H1 (cell line): Measurements from ENCODE around the gene ILF3. TPM values are rescaled to one million over a fixed set of nuclear protein-coding genes. Genes with fewer than 3 reads are reported as not detected.
A peak's percentile ranks its signal among the peaks of the same experiment; 100 is the strongest.

ENCODE experiments used
- CTCF ChIA-PET: fragments of 300-600 bp; sonication (Branson Sonifier 250); formaldehyde crosslinking; loops from one replicate; lab custom pipeline; 2021; ENCODE audit not compliant: partially characterized antibody; lab: Charles Lee
- POLR2A ChIA-PET: fragments of 300-600 bp; sonication (Branson Sonifier 250); formaldehyde crosslinking; loops from one replicate; lab custom pipeline; 2021; ENCODE audit warnings: inconsistent platforms; ENCODE audit not compliant: partially characterized antibody; lab: Charles Lee
- DNase-seq, 2 experiments: peaks; one replicate each; pipeline versions ENCODE4 v3.0.0 to v3.0.0-alpha.2; 2010 to 2022; ENCODE audit warnings: low spot score in 2 of 2, low read depth in 1 of 2, mixed read lengths in 1 of 2
- FAIRE-seq: peaks from 2 replicates; lab custom pipeline; 2011; peaks lifted over from hg19 to GRCh38; lab: Jason Lieb, UNC
- H2AFZ ChIP-seq: 2 replicates; pipeline ENCODE4 v1.8.1; 2012; ENCODE audit warnings: low read length, inconsistent platforms
- H2AK5ac ChIP-seq: 2 replicates; pipeline ENCODE4 v1.6.1; 2013; ENCODE audit warnings: low read depth, low read length
- H2BK120ac ChIP-seq: replicated peaks from 2 replicates; pipeline ENCODE3; 2013; ENCODE audit warnings: low read depth, low read length, inconsistent platforms
- H2BK12ac ChIP-seq: 2 replicates; pipeline ENCODE4 v1.6.1; 2013; ENCODE audit warnings: low read depth, low read length
- H2BK15ac ChIP-seq: 2 replicates; pipeline ENCODE4 v1.6.1; 2013; ENCODE audit warnings: low read length
- H2BK20ac ChIP-seq: 2 replicates; pipeline ENCODE4 v1.6.1; 2013; ENCODE audit warnings: low read length
- H2BK5ac ChIP-seq: 2 replicates; pipeline ENCODE4 v1.6.1; 2013; ENCODE audit warnings: low read depth, low read length
- H3K14ac ChIP-seq: 2 replicates; pipeline ENCODE4 v1.6.1; 2013; ENCODE audit warnings: inconsistent platforms; ENCODE audit not compliant: insufficient read length
- H3K18ac ChIP-seq: 2 replicates; pipeline ENCODE4 v1.6.1; 2013; ENCODE audit warnings: low read length; ENCODE audit errors: extremely low read depth
- H3K23ac ChIP-seq: 2 replicates; pipeline ENCODE4 v1.6.1; 2013; ENCODE audit warnings: inconsistent platforms; ENCODE audit not compliant: insufficient read length
- H3K23me2 ChIP-seq: 2 replicates; pipeline ENCODE4 v1.6.1; 2013; ENCODE audit warnings: low read depth, low read length
- H3K27ac ChIP-seq: 2 replicates; pipeline ENCODE4 v1.6.1; 2011; ENCODE audit warnings: low read depth, low read length, inconsistent platforms
- H3K27me3 ChIP-seq, 4 experiments: replicated peaks in 1 of 4; 1 replicate in 1 of 4; 2 replicates in 3 of 4; pipeline versions ENCODE4 v1.6.1 to v1.8.1; 2011 to 2013; ENCODE audit warnings: low read length in 3 of 4, mild to moderate bottlenecking in 3 of 4, inconsistent platforms in 2 of 4, mixed read lengths in 2 of 4, moderate library complexity in 1 of 4; ENCODE audit not compliant: control insufficient read depth in 3 of 4, insufficient read depth in 3 of 4; ENCODE audit errors: extremely low read depth in 1 of 4
- H3K36me3 ChIP-seq, 4 experiments: 2 replicates each; pipeline versions ENCODE4 v1.6.1 to v1.8.1; 2011 to 2013; ENCODE audit warnings: mild to moderate bottlenecking in 4 of 4, low read length in 3 of 4, moderate library complexity in 2 of 4, control low read depth in 1 of 4, inconsistent platforms in 1 of 4; ENCODE audit not compliant: insufficient read depth in 4 of 4, control insufficient read depth in 2 of 4
- H3K4ac ChIP-seq: replicated peaks from 2 replicates; pipeline ENCODE3; 2013; ENCODE audit warnings: low read length, low read depth, mixed read lengths, inconsistent platforms; ENCODE audit not compliant: insufficient read length
- H3K4me1 ChIP-seq, 4 experiments: replicated peaks in 1 of 4; 1 replicate in 1 of 4; 2 replicates in 3 of 4; pipeline versions ENCODE4 v1.6.1 to v1.8.1; 2011 to 2013; ENCODE audit warnings: low read length in 3 of 4, inconsistent platforms in 2 of 4, mixed read lengths in 1 of 4; ENCODE audit not compliant: insufficient read depth in 4 of 4, control insufficient read depth in 3 of 4
- H3K4me2 ChIP-seq, 2 experiments: 2 replicates each; pipeline versions ENCODE4 v1.6.1 to v1.8.1; 2011 to 2013; ENCODE audit warnings: low read depth in 2 of 2, low read length in 2 of 2, control low read depth in 1 of 2, inconsistent platforms in 1 of 2, mild to moderate bottlenecking in 1 of 2; ENCODE audit not compliant: insufficient read depth in 1 of 2
- H3K4me3 ChIP-seq, 4 experiments: fragments of 200-600, 300-600 bp in 1 of 4; sonication (generic), shearing (Covaris generic), sonication (Bioruptor Twin) in 1 of 4; 2 replicates each; pipeline versions ENCODE4 v1.5.1 to v1.8.1; 2011 to 2016; ENCODE audit warnings: low read length in 4 of 4, low read depth in 3 of 4, control low read depth in 2 of 4, inconsistent platforms in 2 of 4, mild to moderate bottlenecking in 2 of 4, mixed read lengths in 1 of 4, moderate library complexity in 1 of 4; ENCODE audit not compliant: insufficient read depth in 2 of 4; ENCODE audit errors: extremely low read depth in 1 of 4
- H3K56ac ChIP-seq: replicated peaks from 2 replicates; pipeline ENCODE3; 2013; ENCODE audit warnings: low read depth, mild to moderate bottlenecking, mixed read lengths, low read length, inconsistent platforms; ENCODE audit not compliant: insufficient read length
- H3K79me1 ChIP-seq: 2 replicates; pipeline ENCODE4 v1.6.1; 2013; ENCODE audit warnings: low read depth, low read length, control low read depth
- H3K79me2 ChIP-seq, 2 experiments: 2 replicates each; pipeline versions ENCODE4 v1.6.1 to v1.8.1; 2012 to 2013; ENCODE audit warnings: low read length in 2 of 2, mild to moderate bottlenecking in 2 of 2, inconsistent platforms in 1 of 2; ENCODE audit not compliant: insufficient read depth in 2 of 2, control insufficient read depth in 1 of 2
- H3K9ac ChIP-seq, 4 experiments: replicated peaks in 1 of 4; 1 replicate in 1 of 4; 2 replicates in 3 of 4; pipeline versions ENCODE4 v1.6.1 to v1.8.1; 2011 to 2013; ENCODE audit warnings: low read depth in 3 of 4, low read length in 3 of 4, control low read depth in 2 of 4, mild to moderate bottlenecking in 2 of 4, moderate library complexity in 2 of 4, inconsistent platforms in 1 of 4; ENCODE audit errors: extremely low read depth in 1 of 4
- H3K9me3 ChIP-seq, 2 experiments: 2 replicates each; pipeline versions ENCODE4 v1.6.1 to v1.8.1; 2012 to 2013; ENCODE audit warnings: mild to moderate bottlenecking in 2 of 2, moderate library complexity in 2 of 2, control low read depth in 1 of 2, inconsistent platforms in 1 of 2, low read depth in 1 of 2, low read length in 1 of 2, mixed read lengths in 1 of 2; ENCODE audit not compliant: insufficient read depth in 2 of 2
- H4K20me1 ChIP-seq, 2 experiments: replicated peaks in 1 of 2; 2 replicates each; pipeline versions ENCODE3 to v1.8.1; 2011 to 2013; ENCODE audit warnings: inconsistent platforms in 2 of 2, low read length in 2 of 2, mild to moderate bottlenecking in 1 of 2; ENCODE audit not compliant: insufficient read depth in 2 of 2, control insufficient read depth in 1 of 2
- H4K5ac ChIP-seq: 2 replicates; pipeline ENCODE4 v1.6.1; 2013; ENCODE audit warnings: low read length, low read depth, mixed read lengths, inconsistent platforms; ENCODE audit not compliant: insufficient read length
- H4K8ac ChIP-seq: 2 replicates; pipeline ENCODE4 v1.8.0; 2013; ENCODE audit warnings: mild to moderate bottlenecking, moderate library complexity, low read length, inconsistent platforms; ENCODE audit not compliant: insufficient read depth; ENCODE audit errors: extremely low read depth
- H4K91ac ChIP-seq: replicated peaks from 2 replicates; pipeline ENCODE3; 2013; ENCODE audit warnings: low read length, mixed read lengths, inconsistent platforms; ENCODE audit not compliant: insufficient read length
- EGR1 ChIP-seq: IDR thresholded peaks from 2 replicates; pipeline ENCODE4 v1.6.1; 2011; ENCODE audit warnings: low read depth, low read length, borderline replicate concordance
- HDAC6 ChIP-seq: IDR thresholded peaks from one replicate; pipeline ENCODE4 v1.7.1; 2012; ENCODE audit warnings: low read depth, mild to moderate bottlenecking, inconsistent platforms, low read length, moderate library complexity
- JUN ChIP-seq: IDR thresholded peaks from 2 replicates; pipeline ENCODE4 v1.6.1; 2011; ENCODE audit warnings: low read depth, mild to moderate bottlenecking, improper control_type of control experiment, low read length
- JUND ChIP-seq: IDR thresholded peaks from 2 replicates; pipeline ENCODE4 v1.6.1; 2011; ENCODE audit warnings: mild to moderate bottlenecking, improper control_type of control experiment, low read length
- KDM5A ChIP-seq: fragments of 200-600 bp; IDR thresholded peaks from 2 replicates; pipeline ENCODE4 v1.7.1; 2012; ENCODE audit warnings: mild to moderate bottlenecking, low read length, inconsistent platforms, mixed read lengths
- POLR2A ChIP-seq, 2 experiments: IDR thresholded peaks; 1 replicate in 1 of 2; 2 replicates in 1 of 2; pipeline ENCODE4 v1.6.1; 2011; ENCODE audit warnings: low read depth in 2 of 2, low read length in 2 of 2, mild to moderate bottlenecking in 2 of 2; ENCODE audit errors: control extremely low read depth in 1 of 2
- SIN3A ChIP-seq, 2 experiments: IDR thresholded peaks in 1 of 2; conservative IDR thresholded peaks in 1 of 2; 2 replicates each; pipeline ENCODE4 v1.6.1; 2011 to 2012; ENCODE audit warnings: low read length in 2 of 2, improper control_type of control experiment in 1 of 2, low read depth in 1 of 2, mild to moderate bottlenecking in 1 of 2
- WGBS, 2 experiments: shearing (Covaris generic) in 1 of 2; methylation state at CpG; one replicate each; pipeline versions ENCODE4 v1.1.6 to v1.1.7; 2013 to 2015; ENCODE audit warnings: low lambda C conversion rate in 2 of 2, mixed read lengths in 2 of 2, inconsistent platforms in 1 of 2, low coverage in 1 of 2, missing lambda C conversion rate in 1 of 2; ENCODE audit not compliant: insufficient replicate concordance in 2 of 2, insufficient coverage in 1 of 2, insufficient read length in 1 of 2; ENCODE audit errors: extremely low coverage in 1 of 2, missing lambda C conversion rate in 1 of 2; 5-methylcytosine and 5-hydroxymethylcytosine counted together
- polyA plus RNA-seq, 7 experiments: library from polyadenylated mRNA; depleted of rRNA in 3 of 7; stranded (reverse) in 5 of 7; unstranded in 2 of 7; fragments of >200 nt in 5 of 7; fragments of 200-250 nt in 2 of 7; gene quantifications; 1 replicate in 5 of 7; 2 replicates in 1 of 7; 4 replicates in 1 of 7; pipeline versions ENCODE4 v1.2.1 to v1.2.3, GENCODE V29; 2011 to 2013; ENCODE audit warnings: missing spikeins in 2 of 7, mixed read lengths in 2 of 7
- total RNA-seq: library from RNA; stranded (reverse); fragmentation: NEBNext Ultra II Directional; extraction: Animal tissue kit (Norgen Biotek cat#: 25700); gene quantifications from 2 replicates; pipeline ENCODE4 v1.2.1, GENCODE V29; 2021
- TF ChIP-seq, protein P1 (sequence below): IDR thresholded peaks from 2 replicates; pipeline ENCODE4 v1.6.1; 2012; ENCODE audit warnings: low read length, inconsistent platforms

The ILF3 gene
- total and polyA plus RNA-seq, 2 of the 8 experiments (the other 6 are each of a cell fraction or from before 2014, with no cell fraction given): 291 to 695 TPM

DNA sequence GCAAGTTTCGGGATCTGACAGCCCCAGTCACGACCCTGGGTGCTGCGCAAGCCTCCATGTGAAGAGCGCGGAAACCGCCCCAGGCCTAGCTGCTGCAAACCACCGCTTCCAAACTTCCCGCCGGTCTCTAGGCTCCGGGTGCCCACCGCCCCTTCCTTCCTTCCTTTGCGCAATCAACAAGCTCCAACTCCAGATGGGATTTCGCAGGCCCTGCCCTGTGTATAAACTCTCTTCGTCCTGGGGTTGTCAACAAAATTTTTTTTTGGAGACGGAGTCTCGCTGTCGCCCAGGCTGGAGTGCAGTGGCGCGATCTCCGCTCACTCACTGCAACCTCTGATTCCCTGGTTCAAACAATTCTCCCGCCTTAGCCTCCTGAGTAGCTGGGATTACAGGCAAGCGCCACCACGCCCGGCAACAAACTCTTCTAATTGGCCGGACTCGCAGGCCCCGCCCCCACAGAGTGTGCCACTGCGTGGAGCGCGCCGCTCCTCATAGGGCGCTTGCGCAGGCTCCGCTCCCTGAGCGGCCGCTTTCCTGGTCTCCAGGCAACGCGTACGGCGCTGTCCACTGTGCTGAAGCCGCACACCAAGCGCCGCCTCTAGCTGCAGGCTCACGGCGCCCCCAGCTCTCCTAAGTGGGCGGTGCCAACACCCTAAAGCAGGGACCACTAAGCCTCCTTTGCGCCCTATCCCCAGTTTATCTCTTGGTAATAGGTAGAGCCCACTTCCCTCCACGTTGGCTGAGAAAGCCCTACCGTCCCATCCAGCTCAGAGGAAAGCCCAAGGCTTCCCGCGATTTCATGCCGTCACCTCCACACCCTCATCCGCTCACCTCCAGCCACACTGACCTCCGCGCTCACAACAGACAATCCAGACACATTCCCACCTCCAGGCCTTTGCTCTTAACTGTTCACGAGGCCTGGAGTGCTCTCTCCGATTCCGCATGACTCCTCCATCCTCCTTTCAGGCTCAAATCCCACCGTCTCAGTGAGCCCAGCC, 41.6 kb downstream of the ILF3 start:
- peak; percentile 7 for FAIRE-seq
- no peak overlapping the region for H3K23ac ChIP-seq
- no peak overlapping the region for H2BK12ac ChIP-seq
- no peaks in the 10 kb centered on the region for H3K9me3 ChIP-seq
- H3K36me3 ChIP-seq: peaks cover 9 to 19% (median 11%) of the 10 kb centered on the region in 4 experiments
- peak overlapping the region; percentile 26 to 65 for H3K4me2 ChIP-seq
- H4K91ac ChIP-seq: no peak overlapping the region
- no peak overlapping the region for H3K27ac ChIP-seq
- H2BK5ac ChIP-seq: no peak overlapping the region
- peak overlapping the region in 3 of 4 experiments; percentile 19 to 49 (median 34); a peak in 6 of 8 replicates for H3K4me3 ChIP-seq
- DNase-seq: peak; percentile 94 to 96
- H3K23me2 ChIP-seq: peaks cover 2% of the 10 kb centered on the region; the same call in 1 of the 2 replicates
- H4K5ac ChIP-seq: no peak overlapping the region
- ChIA-PET POLR2A (interaction anchor here (0.9 to 59.0 kb wide), 7 partner anchors 4 to 154 kb away, joined by 3 to 1874 read pairs (median 6); partner anchors contain the start of genes DNM2, ILF3 and QTRT1), CTCF (interaction anchor here (0.6 to 7.6 kb wide), 9 partner anchors 23 to 292 kb away, joined by 3 to 64 read pairs (median 4); no protein-coding TSS in a partner anchor)
- 0 out of 2 replicates have a peak, but pooled peaks cover 6% of the 10 kb centered on the region for H3K79me1 ChIP-seq
- H2BK15ac ChIP-seq: no peak overlapping the region
- H4K8ac ChIP-seq: peak overlapping the region; percentile 66; the same call in 1 of the 2 replicates
- no peak overlapping the region for H2AFZ ChIP-seq
- 20% methylated on average over 59 of the region's 59 CpGs; no CpG with 5 or more reads in 1 of the 2 experiments for WGBS, 2 experiments
- peaks cover 23 to 25% of the 10 kb centered on the region in 2 experiments for H4K20me1 ChIP-seq
- H3K79me2 ChIP-seq: no peaks in the 10 kb centered on the region
- H3K4ac ChIP-seq: no peak overlapping the region
- H3K9ac ChIP-seq: peak overlapping the region in 2 of 4 experiments; percentile 9 to 20; a peak in 2 of 7 replicates
- no peak overlapping the region for H3K56ac ChIP-seq
- peaks cover 0 to 6% (median 1%) of the 10 kb centered on the region in 4 experiments; a peak in 4 of 7 replicates for H3K4me1 ChIP-seq
- H3K27me3 ChIP-seq: no peaks in the 10 kb centered on the region
- H3K14ac ChIP-seq: no peak overlapping the region
- H3K18ac ChIP-seq: no peak overlapping the region; the same call in none of the 2 replicates
- no peak overlapping the region for H2BK120ac ChIP-seq
- H2AK5ac ChIP-seq: no peak overlapping the region
- H2BK20ac ChIP-seq: no peak overlapping the region
- no peak for TF ChIP-seq EGR1
- no peak for TF ChIP-seq JUND
- TF ChIP-seq SIN3A (conservative IDR thresholded peaks at IDR 0.05 in 1 of 2, IDR thresholded peaks at IDR 0.05 in 1 of 2; ENCODE audit: low read depth in 1 of 2, low read length in 2 of 2): peak; percentile 99 to 100
- TF ChIP-seq POLR2A (IDR thresholded peaks at IDR 0.05; ENCODE audit: control extremely low read depth in 1 of 2, low read depth in 2 of 2, low read length in 2 of 2): peak in 1 of 2 experiments; percentile 35; a peak in 1 of 3 replicates
- TF ChIP-seq JUN: no peak
- TF ChIP-seq KDM5A: no peak
- TF ChIP-seq HDAC6: no peak
- TF ChIP-seq, protein P1, sequence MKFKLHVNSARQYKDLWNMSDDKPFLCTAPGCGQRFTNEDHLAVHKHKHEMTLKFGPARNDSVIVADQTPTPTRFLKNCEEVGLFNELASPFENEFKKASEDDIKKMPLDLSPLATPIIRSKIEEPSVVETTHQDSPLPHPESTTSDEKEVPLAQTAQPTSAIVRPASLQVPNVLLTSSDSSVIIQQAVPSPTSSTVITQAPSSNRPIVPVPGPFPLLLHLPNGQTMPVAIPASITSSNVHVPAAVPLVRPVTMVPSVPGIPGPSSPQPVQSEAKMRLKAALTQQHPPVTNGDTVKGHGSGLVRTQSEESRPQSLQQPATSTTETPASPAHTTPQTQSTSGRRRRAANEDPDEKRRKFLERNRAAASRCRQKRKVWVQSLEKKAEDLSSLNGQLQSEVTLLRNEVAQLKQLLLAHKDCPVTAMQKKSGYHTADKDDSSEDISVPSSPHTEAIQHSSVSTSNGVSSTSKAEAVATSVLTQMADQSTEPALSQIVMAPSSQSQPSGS: no peak
